Progenitor cell of endocrine pancreas (in vitro differentiated cells): ENCODE data around the gene ADGRB2. TPM values are rescaled to one million over a fixed set of nuclear protein-coding genes. Genes with fewer than 3 reads are reported as not detected.

Experiments used
- DNase-seq: peaks from one replicate; pipeline ENCODE4 v3.0.0; 2021; ENCODE audit warnings: low spot score; ENCODE audit not compliant: unreplicated experiment
- H3K27ac Mint-ChIP-seq: 2 replicates; pipeline ENCODE4 v1.8.0; 2021; ENCODE audit warnings: mild to moderate bottlenecking, moderate library complexity, mixed read lengths
- H3K27me3 Mint-ChIP-seq: 2 replicates; pipeline ENCODE4 v1.8.0; 2021; ENCODE audit warnings: mixed read lengths
- H3K36me3 Mint-ChIP-seq: 2 replicates; pipeline ENCODE4 v1.8.0; 2022; ENCODE audit warnings: mixed read lengths; ENCODE audit not compliant: insufficient read depth
- H3K4me1 Mint-ChIP-seq: 2 replicates; pipeline ENCODE4 v1.8.0; 2021; ENCODE audit warnings: low read depth, mixed read lengths
- H3K4me3 Mint-ChIP-seq: 2 replicates; pipeline ENCODE4 v1.8.0; 2021; ENCODE audit warnings: low read depth, mild to moderate bottlenecking, moderate library complexity, mixed read lengths
- H3K9me3 Mint-ChIP-seq: 2 replicates; pipeline ENCODE4 v1.8.0; 2021; ENCODE audit warnings: low read depth, mixed read lengths
- CTCF ChIP-seq: fragments of 200-600 bp; sonication (generic); IDR thresholded peaks from one replicate; pipeline ENCODE4 v1.5.0; 2021; ENCODE audit warnings: antibody characterized with exemption, mild to moderate bottlenecking; ENCODE audit not compliant: unreplicated experiment
- total RNA-seq: library from RNA; stranded (reverse); gene quantifications from 2 replicates; pipeline ENCODE4 v1.2.1, GENCODE V29; 2021

The ADGRB2 gene
- total RNA-seq, 1 donor from 2014 or later = 5.5 TPM

DNA sequence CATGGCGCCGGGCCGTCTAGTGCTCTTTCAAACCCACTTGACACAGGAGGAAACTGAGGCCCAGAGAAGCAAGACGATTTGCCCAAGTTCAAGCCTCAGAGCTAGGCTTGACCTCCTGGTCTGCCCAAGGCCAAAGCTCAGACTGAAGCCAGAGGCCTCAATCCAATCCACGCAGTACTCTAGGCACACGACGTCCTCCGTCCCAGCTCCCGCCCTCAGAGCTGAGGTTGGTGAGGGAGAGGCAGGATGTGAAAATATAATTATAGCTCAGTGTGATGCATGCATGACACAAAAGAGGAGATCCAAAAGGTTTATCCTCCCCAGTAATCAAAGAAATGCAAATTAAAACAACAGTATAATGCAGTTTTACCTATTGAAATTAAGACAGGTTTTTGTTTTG lies 15.5 kb upstream of the ADGRB2 start:
- Mint-ChIP-seq H3K4me1 (peaks cover 11% of the 10 kb centered on the region), H3K27me3 (peaks cover 35% of the 10 kb centered on the region), H3K36me3 (no peaks in the 10 kb centered on the region), H3K9me3 (no peaks in the 10 kb centered on the region), H3K27ac (no peak overlapping the region), H3K4me3 (no peak overlapping the region)
- TF ChIP-seq CTCF = no peak
- DNase-seq = no peak

DNA sequence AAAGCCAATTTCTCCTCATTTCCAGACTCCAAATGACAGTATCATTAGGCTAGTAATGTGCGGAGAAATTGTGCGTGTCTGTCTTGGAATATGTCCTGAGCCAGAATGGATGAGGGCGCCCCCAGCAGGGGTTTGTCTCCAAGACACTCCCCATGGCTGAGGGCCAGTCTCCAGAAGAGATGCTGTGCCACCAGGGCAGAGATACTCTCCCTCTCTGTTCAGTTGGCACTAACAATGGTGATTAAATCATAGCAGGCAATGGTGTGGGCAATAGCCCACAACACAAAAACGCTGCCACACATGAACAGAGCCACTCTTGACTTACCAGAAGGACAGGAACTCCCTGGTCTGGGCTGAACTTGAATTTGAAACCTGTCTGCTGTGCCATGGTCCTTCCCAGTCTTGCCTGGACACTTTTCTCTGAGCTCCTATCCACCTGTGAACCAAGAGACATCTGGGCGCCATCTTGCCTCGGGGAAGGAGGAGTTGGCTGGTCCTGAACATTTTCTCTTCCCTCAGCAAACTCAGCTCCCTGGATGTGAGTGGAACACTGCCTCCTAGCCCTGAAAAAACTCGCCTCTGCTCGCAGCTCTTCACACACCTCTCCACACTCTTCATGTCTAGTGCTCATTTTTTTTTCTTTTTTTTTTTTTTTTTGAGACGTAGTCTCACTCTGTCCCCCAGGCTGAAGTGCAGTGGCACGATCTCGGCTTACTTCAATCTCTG lies 14.8 kb upstream of the ADGRB2 start:
- no peaks in the 10 kb centered on the region for H3K36me3 Mint-ChIP-seq
- no peaks in the 10 kb centered on the region for H3K9me3 Mint-ChIP-seq
- DNase-seq = no peak
- peaks cover 11% of the 10 kb centered on the region for H3K4me1 Mint-ChIP-seq
- no peak overlapping the region for H3K4me3 Mint-ChIP-seq
- no peak for TF ChIP-seq CTCF
- H3K27ac Mint-ChIP-seq = no peak overlapping the region
- H3K27me3 Mint-ChIP-seq = peaks cover 43% of the 10 kb centered on the region

GRCh38 chr1:31776516-31776915 lies 12.4 kb upstream of the ADGRB2 start:
- DNase-seq = no peak
- Mint-ChIP-seq H3K27me3 (peaks cover 65% of the 10 kb centered on the region), H3K27ac (no peak overlapping the region), H3K4me3 (no peak overlapping the region), H3K36me3 (no peaks in the 10 kb centered on the region), H3K4me1 (peaks cover 11% of the 10 kb centered on the region), H3K9me3 (no peaks in the 10 kb centered on the region)
- no peak for TF ChIP-seq CTCF

DNA sequence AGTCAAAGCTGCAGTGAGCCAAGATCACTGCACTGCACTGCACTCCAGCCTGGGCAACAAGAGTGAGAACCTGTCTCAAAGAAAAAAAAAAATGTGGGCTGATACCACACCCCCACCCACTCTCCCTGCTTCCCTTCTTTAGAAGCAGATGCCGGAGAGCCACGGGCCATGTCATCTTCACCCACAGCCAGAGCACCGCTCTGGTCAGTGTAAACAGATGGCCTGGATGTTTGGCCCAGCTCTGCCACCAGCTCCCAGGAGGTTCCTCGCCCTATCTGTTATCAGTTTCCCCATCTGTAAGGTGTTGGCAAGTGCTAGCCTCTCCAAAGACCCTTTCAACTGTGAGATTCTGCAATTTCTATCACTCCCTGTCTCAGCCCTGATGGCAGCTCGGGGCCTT lies 11.9 kb upstream of the ADGRB2 start:
- no peak overlapping the region for H3K27ac Mint-ChIP-seq
- no peak for TF ChIP-seq CTCF
- no peak for DNase-seq
- peaks cover 6% of the 10 kb centered on the region for H3K4me1 Mint-ChIP-seq
- peaks cover 69% of the 10 kb centered on the region for H3K27me3 Mint-ChIP-seq
- H3K4me3 Mint-ChIP-seq = no peak overlapping the region
- no peaks in the 10 kb centered on the region for H3K36me3 Mint-ChIP-seq
- no peaks in the 10 kb centered on the region for H3K9me3 Mint-ChIP-seq

DNA sequence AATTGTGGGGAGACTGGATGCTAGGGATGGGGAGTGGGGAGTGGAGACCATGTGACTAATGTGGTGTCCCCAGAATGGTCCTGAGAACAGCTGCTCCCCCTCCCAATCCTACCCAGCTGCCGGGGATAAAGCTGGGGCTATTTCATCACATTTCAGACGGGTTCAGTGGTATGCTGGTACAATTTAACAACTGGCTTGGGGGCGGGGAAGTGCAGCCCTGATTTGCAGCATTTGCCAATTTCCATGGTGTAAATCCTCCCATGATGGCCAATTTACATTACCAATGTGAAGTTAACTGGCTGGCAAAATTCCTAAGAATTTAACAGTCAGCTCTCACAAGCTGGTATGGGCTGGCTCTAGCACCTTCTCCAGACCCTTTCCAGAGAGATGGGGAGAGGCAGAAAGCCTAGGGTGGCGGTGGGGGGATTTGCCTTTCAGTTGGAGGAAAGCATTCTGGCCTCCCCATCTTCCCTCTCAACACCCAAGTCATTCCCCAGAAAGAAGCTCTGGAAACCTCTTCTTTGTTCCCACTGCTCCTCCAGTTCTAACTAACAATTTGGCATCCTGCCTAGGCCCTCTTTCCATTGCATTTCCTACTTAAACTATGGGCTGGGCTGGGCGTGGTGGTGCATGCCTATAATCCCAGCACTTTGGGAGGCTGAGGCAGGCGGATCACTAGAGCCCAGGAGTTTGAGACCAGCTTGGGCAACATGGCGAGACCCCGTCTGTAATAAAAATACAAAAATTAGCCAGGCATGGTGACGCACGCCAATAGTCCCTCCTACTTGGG lies 11.3 kb upstream of the ADGRB2 start:
- H3K9me3 Mint-ChIP-seq = no peaks in the 10 kb centered on the region
- H3K36me3 Mint-ChIP-seq = no peaks in the 10 kb centered on the region
- no peak overlapping the region for H3K27ac Mint-ChIP-seq
- no peak overlapping the region for H3K4me3 Mint-ChIP-seq
- TF ChIP-seq CTCF = no peak
- no peak for DNase-seq
- peaks cover 76% of the 10 kb centered on the region for H3K27me3 Mint-ChIP-seq
- peaks cover 6% of the 10 kb centered on the region for H3K4me1 Mint-ChIP-seq
